Fibroblast of gingiva (primary cell): ENCODE results near the gene CA5A.
"Not testable (repeated sequence)": the region's sequence is repeated elsewhere in the genome, so short reads cannot be mapped to it uniquely, and the experiment has no call there.

Source experiments
- DNase-seq: peaks from one replicate; pipeline ENCODE4 v3.0.0-alpha.2; 2011; ENCODE audit warnings: low read depth

Gene CA5A

DNA sequence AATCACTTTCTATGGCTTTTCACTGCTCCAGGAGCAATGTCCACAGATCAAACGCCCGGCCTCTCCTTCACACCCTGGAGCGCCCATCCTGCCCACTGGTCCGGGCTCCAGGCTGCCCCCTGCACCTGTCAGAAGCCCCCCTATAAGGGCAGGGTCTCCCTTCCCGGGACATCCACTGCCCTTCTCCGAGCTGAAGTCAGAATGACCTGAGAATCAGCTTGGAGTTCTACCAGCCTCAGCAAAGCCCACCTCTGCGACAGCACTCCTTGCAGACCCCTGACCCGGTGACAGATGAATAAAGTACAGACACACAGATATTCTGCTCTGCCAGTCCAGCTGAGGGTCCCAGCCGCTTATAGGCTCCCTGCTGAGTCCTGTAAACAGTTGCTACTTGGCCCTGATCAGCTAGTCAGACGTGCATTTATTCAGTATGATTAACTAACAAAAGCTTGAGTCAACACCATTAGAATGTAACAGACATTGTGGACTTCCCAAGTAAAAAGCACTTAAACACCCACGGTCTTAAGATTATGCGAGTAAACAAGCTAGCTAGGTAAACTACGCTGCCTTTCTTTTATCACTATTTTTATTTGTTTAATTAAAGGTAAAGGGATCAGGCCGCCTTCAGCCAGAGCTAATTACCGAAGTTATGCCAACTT is 71.9 kb downstream of the CA5A start:
- DNase-seq: no peak

DNA sequence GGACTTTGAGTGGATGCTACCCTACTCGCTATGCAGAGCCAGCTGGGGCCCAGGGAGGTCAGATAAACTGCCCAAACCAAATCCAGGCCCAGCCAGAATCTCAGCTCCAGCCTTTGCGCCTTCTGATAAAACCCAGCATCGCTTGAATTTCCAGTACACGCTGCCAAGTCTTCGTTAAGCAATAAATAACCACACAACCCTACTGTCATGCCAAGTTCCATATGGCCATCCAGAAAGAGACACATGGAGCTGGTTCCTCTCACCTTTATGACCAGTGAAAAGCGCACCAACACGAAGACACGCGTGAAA is 73.0 kb downstream of the CA5A start:
- DNase-seq: peak; percentile 11

DNA sequence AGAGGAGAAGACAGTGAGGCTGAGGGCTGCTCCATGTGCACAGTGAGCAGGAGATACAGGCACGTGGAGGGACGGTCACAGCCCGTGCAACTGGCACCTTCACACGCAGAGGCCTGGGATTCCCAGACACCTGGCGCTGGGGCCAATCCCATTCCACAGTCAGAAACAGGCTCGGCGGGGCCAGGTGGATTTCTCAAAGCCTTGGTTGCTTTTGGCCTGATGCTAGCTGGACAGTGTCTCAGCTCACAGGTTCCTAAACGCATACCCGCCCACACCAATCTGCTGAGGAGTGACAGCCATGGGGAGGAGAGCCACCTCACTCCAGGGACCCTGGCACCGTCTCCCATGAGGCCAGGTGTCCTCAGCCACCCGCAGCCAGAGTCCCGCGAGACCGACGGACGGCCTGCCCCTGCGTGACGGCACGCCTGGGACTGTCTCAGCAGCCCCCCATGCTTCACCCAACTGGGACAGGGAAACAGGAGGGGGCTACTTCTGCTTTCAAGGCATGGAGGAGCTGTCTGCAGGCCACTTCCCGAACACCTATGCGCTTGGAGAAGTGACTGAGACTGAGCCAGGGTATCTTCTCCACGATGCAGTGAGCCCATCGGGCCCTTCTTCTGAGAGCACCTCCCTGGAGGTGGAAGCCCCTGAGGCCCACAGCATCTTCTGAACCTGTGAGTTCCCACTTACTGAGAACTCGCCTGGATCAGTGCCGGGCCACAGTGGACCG is 73.6 kb downstream of the CA5A start:
- not testable (repeated sequence) for DNase-seq

DNA sequence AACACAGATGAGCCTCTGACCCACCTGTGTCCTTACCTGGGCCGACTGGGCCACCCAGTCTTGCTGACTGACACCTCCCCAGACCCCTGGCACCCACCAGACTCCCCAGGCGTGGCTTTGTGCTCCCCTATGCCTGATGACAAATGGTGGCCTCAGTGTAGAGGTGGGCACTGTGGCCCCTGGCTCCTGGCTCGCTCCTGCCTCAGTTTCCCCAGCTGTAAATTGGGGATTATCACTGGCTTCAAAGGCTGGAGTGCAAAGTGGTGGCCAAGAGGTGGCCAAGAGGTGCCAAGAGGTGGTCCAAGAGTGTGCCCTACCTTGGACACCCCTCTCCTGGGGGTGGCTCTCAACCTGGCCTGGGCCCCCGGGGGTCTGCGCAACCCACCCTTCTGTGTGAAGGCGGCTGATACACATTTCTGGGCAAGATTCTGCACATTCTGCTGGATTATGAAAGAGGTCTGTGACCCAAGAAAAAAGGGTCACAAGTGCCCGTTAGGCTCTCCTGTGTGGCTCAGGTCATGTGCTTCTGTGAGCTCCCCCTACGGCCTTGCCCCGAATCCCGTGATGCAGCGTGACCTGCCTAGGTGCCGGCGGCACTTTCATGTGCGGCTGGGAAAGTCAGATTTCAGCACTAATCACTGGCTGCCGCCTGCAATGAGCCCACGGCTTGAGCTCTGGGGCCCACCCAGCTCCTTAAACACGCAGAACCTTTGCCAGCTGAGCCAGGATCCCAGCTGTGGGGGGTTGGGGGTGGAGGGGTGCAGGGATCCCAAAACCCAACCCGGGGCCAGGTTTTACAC is 74.8 kb downstream of the CA5A start:
- not testable (repeated sequence) for DNase-seq

DNA sequence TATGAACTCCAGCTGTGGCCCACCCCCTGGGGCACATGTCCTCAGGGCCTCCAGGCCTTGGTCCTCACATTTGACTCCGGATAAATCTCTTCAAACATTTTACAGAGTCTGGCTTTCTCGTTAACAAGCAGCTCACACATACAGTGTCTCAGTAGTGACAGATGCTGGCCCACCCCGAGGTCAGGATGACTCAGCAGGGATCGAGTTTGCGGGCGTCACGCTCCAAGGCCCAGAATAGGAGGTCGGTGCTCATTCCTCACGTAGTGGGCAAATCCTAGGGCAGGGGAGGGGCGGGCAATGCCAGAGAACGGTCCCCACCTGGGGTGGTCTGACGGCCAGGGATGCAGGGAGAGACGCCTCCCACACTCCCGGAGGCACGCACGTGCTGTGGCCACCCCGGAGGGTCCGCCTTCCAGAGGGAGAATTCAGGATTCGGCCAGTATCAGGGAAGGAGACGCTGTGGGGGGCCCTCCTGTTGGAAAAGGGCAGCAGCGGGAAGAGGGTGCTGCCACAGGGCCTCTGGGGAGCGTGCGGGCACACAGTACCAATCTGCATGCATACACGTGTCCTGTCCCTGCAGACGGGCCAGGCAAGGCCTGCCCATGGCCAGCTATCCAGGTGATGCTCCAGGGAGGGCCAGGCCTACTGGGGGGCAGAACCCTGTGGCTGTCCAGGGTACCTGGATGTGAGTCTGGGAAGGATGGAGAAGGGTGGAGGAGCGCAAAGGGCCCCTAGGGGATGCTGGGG is 75.6 kb downstream of the CA5A start:
- peak; percentile 77 for DNase-seq

DNA sequence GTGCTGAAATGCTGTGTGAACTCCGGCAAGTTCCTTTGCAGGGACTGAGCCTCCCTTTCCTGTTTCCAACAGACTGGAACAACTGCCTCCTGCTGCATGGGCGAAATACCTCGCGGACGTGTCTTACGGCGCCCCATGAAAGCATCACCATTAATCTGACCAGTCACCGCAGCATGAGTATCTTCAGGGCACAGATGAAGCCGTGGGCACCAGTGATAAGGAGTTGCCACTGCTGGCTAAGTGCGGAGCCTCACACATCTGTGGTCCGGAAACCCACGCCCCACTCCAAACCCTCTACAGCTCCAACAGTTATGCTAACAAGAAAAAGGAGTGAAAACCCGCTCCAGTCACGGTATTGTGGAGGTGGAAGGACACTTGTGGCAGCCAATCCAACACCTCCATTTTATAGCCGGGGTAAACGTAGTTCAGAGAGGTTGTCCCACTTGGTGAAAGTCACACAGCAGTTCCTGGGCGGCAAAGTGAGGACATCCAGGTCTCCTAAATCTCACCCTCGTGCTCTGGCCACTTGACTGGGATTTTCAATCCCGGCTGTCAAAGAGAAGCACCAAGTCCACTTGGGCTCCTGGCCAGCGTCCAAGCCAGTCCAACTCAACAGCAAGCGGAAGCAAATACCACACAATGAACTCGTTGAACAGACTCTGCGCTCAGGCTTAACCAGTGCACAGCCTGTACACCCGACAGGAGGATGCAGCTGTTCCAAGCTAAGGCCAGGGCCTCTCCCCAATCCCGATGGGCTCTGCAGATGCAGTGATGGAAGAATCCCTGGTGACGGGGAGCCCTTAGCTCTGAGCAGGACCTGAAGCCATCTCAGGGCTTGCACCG is 78.0 kb downstream of the CA5A start:
- not testable (repeated sequence) for DNase-seq

DNA sequence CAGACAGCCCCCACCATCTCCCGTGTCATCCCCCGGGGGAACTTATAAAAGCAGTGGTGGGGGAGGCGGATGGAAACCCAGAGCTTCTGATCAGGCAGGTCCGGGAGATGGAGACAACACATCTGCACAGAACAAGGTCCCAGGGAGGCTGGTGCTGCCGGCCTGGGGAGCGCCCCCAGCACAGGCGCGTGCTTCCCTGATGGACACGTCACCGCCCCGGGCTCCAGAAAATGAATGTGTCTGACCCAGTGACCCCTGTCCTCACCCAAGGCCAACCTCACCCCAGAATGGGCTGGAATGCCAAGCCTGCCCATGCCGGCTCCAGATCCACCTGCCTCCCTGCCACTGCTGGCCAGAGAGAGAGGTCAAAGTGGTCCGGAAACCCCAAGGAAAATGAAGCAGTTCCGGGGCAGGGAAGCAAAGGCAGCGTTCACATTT is 79.5 kb downstream of the CA5A start:
- no peak for DNase-seq

DNA sequence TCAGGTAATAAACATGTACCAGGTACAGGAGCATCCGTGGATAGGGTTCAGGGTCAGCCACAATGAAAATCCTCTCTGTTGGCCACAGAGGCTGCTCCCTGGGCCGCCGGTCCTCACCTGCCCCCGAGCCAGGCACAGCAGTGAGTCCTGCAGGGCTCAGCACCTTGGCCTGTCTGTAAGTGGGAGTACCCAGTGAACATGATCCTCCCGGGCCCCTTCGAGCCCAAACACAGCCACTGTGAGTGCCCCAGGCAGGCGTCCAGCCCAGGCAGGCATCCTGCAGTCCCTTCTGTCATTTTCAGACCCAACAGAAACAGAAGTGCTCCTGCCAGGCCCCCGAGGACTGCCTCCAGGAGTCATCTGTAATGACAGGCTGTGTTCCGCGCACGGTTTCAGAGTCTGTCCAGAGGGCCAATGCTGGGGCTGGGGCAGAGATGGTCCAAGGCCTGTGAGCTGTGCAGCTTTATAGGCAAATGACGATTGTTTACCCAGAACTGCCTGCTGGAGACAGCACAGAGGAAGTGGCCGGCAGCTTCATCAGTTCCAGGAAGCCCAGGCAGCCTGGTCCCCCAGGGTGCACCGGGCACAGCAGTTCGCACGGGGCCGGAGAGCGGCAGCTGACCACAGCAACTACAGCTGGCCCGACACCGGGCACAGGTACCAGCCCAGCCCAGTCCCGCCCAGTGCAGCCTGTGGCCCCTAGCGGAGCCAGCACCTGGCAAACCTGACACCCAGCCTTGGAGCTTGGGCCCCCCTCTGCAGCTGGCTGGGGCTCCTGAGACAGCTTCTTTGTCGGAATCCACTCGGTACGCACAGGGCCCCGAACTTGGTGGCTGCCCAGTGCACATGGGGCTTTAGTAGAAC is 80.2 kb downstream of the CA5A start:
- DNase-seq: no peak

DNA sequence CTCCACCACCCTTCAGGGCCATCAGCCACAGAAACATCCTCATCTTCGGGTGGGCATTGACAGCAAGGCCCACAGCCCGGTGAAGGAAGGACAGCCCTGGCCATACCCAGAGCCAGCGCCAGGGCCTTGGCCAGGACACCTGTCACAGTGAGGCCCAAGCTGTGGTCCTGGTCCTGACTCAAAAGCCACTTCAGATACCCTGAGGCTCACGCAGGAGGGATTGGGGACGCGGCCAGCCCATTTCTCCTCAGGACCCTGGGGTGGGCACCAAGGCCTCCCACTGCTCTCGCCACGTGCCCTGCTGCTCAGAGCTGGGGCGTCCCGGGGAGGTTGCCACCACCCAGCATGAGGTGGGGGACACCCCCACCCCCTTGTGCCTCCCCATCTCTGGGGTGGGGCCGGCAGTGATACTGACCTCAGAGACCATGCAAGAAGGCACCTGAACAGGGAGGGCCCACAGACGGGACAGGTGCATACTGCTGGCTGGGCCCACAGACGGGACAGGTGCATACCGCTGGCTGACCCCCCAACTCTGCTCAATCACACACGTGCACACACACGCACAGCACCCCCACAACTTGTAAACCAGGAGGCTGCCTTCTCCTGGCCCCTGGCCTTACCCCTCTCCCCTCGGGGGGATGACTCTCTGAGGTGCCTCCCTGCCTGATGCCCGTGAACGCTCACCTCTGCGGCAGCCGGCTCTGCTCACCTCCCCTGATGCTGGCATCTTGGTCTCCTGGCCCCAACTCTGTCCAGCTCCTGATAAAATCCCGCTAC is 81.2 kb downstream of the CA5A start:
- no peak for DNase-seq

DNA sequence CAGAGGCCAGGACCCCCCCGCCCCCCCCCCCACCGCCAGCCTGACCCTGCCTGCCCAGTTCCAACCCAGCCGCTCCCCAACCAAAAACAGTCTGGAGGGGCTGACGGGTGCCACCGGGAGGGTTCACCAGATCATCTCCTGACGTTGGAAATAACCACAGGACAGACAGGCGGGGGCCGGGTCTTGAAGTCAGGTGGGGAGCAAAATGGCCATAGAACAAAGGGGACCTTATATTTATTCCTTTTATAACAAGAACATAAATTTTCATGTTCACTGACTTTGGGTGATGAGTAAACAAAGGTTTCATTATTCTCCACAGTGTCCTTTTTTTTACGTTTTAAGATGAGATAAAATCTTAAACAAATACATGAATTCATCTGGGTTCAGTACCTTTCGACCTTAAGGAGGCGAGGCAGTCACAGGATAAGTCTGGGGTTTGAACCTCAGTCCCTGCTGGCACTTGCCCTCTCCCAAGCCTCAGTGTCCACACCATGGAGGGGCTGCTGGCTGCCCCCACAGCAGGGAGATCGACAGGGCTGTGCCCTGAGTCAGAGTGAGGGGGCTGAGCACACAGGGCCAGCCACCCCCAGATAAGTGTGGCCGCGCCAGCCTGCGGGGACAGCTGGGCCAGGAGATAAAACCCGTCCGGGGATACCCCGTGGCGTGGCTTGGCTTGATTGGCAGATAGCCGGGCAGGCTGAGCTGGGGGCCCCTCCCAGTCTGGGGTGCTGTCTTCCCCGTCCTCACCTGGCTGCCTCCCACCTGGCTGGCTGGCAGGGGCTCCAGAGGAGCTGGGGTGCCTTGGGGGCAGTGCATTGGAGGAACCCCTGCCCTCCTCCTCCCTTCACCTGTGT is 82.0 kb downstream of the CA5A start:
- DNase-seq: no peak

DNA sequence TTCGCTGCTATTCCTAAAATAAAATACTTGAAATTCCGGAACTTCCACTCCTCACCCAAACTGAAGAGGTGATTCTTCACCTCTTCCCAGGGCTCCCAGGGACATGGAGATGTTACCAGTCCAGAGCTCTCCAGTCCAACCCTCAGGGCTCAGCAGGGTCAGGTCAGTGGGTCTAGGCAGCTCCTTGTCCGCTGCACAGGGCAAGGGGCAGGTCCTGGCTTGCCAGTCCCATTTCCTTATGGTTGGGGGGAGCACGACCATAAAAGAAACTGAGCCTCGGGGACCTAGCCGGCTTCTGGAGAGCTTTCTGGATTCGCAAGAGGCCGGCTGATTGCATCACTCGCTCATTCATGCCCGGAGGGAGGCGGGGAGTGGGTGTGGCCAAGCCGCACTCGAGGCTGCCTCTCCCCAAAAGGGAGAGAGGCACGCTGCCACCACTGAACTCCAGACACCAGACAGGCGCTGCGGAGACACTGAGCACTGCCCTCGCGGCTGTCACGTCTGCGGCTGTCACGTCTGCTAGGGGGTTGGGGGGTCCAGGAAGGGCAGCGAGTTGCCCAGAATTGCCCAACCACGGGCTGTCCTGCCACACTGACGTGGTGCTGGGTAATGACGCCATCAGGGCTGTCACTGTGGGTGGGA is 82.8 kb downstream of the CA5A start:
- DNase-seq: peak; percentile 90

DNA sequence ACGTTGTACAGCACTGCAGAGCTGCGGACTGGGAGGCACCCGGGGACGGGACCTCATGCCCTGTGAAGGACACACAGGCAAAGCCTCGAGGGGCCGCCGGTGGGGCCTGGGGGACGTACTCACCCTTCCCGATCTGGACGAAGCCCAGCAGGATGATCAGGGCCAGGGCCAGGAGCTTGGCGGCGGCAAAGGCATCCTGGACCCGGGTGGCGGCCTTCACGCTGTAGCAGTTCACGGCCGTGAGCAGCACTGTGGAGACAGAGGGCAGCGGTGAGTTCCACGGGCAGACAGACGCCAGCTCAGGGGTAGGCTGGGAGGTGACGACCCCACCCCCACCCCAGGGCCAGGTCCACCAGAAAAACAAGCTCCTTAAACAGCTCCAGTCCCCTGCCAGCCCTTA is 84.7 kb downstream of the CA5A start:
- no peak for DNase-seq

DNA sequence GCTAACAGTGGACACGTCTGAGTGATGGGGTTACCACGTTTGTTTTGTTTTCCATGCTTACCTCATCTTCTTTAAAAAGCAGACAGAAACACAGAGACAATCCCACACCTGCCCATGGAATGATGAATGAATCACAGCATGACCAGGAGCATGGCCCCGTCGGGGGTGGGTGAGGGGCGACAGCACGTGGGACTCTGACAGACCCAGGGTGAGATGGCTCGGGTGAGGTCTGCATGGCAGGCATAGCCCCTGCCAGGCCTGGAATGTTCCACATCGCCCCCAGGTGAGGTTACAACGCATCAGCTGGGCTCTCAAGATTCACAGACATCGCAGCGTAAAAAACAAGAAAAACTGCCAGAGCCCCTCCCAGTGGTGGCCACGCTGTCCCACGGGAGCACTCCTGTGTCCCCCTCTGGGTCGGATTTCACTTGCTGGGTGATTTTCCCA is 85.2 kb downstream of the CA5A start:
- DNase-seq: no peak

DNA sequence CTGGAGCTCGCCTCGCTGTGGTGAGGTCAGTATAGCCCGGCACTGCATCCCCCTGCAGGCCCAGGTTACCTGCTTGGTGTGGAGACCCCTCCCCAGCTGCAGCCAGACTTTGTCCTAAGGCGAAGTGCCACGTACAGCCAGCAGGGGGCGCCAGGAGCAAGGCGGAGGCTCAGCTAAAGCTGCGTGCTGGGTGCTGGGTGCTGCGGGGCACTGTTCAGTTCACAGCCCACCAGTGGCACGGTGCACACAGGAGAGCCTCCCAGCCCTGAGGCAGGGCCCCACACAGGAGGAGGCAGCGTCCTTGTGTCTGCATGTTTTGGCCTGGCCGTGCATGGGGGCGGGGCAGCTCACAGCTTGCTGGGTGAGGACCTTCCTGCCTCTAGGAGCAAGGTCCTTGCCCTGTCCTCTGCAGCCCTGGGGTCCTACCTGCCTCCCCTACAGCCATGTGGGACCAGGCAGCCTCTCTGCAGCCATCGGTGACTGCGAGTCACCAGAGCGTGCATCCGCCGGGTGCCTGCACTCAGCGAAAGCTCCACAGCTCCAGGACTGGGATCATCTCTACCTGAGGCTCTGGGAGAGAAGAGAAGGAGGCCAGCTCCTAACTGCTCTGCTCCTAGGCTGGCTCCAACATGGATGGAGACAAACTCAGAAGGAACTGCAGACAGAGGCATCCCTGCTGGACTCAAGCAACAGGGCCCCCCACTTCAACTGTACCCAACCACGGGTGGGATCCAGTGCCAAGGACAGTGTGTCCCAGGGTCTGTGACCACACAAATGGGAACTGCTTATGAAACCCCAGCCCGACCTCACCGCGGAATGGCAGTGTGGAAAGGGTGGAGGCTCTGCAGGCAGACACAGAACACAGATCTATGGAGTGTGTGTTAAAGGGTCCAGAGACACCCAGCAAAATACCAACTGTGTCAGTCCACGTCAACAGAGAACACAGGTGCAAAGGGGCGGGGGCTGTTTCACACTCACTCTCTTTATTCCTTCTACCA is 86.0 kb downstream of the CA5A start:
- DNase-seq: no peak

DNA sequence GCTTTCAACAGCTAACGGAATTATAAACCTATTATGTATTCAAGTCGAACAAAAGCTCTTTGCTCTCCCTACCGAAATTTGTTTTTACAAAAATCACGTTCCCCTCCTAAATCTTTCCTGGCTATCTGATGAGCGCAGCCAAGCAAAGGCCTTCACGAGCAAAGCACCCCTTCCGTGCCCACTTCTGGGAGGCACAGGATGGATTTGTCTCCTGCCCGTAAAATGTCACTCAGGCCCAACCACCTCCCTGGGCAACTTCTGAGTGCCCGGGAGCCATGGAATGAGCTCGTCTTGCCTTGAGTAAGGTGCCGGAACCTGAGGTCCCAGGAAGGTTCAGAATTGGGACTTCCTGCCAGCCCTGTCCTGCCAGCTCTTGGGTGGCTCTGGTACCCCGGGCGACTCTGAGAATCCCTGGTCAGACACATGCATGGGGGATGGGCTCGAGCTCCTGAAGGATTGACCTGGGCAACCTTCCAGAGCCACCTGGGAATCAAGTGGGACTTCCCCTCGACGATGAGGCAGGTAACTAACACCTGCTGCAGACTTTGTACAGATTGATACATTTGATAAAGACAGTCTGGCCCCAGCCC is 86.8 kb downstream of the CA5A start:
- no peak for DNase-seq

DNA sequence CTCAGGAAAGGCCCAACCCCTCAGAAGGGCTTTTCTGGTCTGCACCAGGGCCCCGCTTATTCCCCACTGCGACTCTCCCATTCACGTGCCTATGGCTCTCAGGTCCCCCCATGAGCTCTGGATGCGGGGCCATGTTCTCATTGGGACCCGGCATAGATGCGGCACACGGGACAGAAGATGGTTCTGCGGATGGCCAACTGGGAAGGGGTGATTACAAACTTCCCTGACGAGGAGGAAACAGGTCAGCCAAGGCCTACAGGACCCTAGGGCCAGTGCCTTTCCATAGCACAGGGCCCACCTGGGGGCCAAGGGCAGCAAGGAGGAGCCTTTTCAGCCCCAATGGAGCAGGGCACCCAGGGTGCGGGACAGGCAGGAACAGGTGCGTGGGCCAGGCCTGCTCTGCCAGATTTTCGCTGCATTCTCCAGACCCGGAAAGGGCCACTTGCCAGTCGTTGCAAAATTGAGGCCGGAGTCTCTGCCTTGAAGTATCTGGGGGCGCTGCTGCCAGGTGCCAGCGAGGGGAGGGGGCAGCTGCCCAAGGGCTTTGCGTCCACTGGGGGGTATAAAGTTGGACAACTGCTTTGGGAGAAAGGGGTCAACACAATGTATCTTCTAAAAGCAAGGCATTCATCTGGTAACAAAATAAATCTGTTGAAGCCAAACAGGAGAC is 87.5 kb downstream of the CA5A start:
- DNase-seq: no peak
